Brain microvascular endothelial cell (primary cell): ENCODE results near the gene AKT2.
A peak's percentile ranks its signal among the peaks of the same experiment; 100 is the strongest.
"Not testable (repeated sequence)": the region's sequence is repeated elsewhere in the genome, so short reads cannot be mapped to it uniquely, and the experiment has no call there.

ENCODE experiments used
- DNase-seq: peaks from one replicate; pipeline ENCODE4 v3.0.0-alpha.2; 2020
- H3K27ac ChIP-seq: fragments of 250-450 bp; sonication (Bioruptor Pico); 2 replicates; pipeline ENCODE4 v1.5.1; 2020; ENCODE audit warnings: mild to moderate bottlenecking, moderate library complexity
- H3K27me3 ChIP-seq: fragments of 250-450 bp; sonication (Bioruptor Pico); replicated peaks from 2 replicates; pipeline ENCODE4 v1.5.1; 2020; ENCODE audit warnings: mild to moderate bottlenecking
- H3K36me3 ChIP-seq: fragments of 250-450 bp; sonication (Bioruptor Pico); replicated peaks from 2 replicates; pipeline ENCODE4 v1.5.1; 2020; ENCODE audit warnings: mild to moderate bottlenecking
- H3K4me3 ChIP-seq: 2 replicates; pipeline ENCODE4 v1.5.1; 2011; ENCODE audit warnings: low read depth, mild to moderate bottlenecking, control low read depth, low read length, moderate library complexity
- in situ Hi-C: cut with HindIII; loops from 2 replicates; pipeline ENCODE4 v1.10.0; 2017; ENCODE audit warnings: low sequenced_read_pairs, low pct_ligation_motif_present
- TF ChIP-seq, protein P1 (sequence below): IDR thresholded peaks from 2 replicates; pipeline ENCODE4 v1.5.1; 2011; ENCODE audit warnings: low read depth, mild to moderate bottlenecking, moderate library complexity, low read length, control low read depth, inconsistent platforms; ENCODE audit errors: missing control alignments

The AKT2 gene

DNA sequence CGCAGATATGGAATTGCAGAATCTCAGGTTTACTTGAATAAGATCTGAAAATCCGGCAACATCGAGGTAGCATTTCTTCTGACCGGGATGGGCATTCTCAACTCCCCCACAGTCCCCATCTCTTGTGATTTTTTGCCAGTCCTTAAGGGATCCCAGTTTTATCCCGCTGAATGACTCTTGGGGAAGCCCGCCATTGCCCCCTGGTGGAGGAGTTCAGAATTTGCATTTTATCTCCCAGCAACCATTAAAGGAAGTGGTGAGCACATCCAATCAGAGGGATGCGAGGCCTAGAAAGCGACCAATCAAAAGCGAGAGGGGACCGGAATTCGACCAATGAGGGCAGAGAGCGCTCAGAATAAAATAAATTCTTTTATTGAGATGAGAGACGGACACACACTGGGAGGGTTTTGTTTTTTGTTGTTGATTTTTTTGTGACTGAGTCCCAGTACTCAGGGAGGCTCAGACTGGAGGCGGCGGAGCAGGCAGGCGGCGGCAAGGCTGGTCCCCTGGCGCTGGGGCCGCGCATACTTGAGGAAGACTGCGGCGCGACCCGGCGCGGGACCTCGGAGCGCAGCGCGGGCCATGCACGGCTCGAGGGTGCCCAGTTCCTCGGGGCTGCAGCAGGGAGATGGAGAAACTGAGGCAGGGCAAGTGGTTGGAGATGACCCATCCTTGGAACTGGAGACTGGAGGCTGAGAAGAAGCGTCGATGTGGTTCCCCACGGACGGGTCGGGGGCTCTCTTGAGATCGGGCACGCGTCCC is 63.1 kb downstream of the AKT2 start:
- Histone ChIP-seq H3K27me3 (peaks cover 8% of the 10 kb centered on the region), H3K4me3 (no peak overlapping the region), H3K27ac (no peak overlapping the region), H3K36me3 (no peaks in the 10 kb centered on the region)
- in situ Hi-C loops: no loop called here
- TF ChIP-seq, protein P1, sequence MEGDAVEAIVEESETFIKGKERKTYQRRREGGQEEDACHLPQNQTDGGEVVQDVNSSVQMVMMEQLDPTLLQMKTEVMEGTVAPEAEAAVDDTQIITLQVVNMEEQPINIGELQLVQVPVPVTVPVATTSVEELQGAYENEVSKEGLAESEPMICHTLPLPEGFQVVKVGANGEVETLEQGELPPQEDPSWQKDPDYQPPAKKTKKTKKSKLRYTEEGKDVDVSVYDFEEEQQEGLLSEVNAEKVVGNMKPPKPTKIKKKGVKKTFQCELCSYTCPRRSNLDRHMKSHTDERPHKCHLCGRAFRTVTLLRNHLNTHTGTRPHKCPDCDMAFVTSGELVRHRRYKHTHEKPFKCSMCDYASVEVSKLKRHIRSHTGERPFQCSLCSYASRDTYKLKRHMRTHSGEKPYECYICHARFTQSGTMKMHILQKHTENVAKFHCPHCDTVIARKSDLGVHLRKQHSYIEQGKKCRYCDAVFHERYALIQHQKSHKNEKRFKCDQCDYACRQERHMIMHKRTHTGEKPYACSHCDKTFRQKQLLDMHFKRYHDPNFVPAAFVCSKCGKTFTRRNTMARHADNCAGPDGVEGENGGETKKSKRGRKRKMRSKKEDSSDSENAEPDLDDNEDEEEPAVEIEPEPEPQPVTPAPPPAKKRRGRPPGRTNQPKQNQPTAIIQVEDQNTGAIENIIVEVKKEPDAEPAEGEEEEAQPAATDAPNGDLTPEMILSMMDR: peak; percentile 93
- peak; percentile 92 for DNase-seq

DNA sequence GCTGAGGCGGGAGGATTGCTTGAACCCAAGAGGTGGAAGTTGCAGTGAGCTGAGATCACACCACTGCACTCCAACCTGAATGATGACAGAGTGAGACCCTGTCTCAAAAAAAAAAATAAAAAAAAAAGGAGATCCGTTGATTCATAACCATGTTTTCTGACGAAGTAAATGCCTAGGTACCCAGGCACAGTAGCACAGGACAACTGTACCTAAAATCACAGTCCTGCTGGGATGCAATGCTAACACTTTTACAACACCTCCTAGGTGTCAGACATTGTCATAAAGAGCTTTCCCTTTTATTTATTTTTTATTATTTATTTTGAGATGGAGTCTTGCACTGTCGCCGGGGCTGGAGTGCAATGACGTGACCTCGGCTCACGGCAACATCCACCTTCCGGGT is 64.5 kb downstream of the AKT2 start:
- peaks cover 18% of the 10 kb centered on the region for H3K27me3 ChIP-seq
- H3K27ac ChIP-seq: no peak overlapping the region
- H3K4me3 ChIP-seq: no peak overlapping the region
- H3K36me3 ChIP-seq: no peaks in the 10 kb centered on the region
- in situ Hi-C loops: no loop called here
- TF ChIP-seq, protein P1: no peak
- no peak for DNase-seq

DNA sequence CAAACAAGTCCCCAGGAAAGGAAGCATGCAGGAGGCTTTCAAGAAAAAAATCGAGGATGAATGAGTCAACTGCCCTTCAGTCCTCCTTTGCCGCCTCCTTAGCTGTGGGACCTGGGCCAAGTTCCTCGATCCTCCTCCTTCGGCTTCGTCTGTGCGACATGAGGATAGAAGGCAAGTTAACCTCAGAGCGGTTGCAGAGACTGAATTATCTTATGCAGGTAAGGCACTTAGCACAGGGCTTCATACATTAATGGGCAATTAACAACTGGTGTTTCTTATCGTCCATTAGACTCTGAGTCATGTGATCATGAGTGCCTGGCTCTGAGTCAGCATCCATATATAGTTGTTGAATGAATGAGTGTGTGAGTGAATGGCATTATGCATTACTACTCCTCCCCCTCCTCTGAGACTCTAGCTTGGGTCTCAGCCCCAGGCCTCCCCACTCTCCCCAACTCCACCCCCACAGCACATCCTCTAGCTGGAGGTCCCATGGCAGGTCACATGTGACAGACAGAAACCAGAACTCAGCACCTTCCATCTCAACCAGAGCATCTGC is 65.3 kb downstream of the AKT2 start:
- DNase-seq: peak; percentile 73
- Histone ChIP-seq H3K27me3 (peaks cover 18% of the 10 kb centered on the region), H3K27ac (no peak overlapping the region), H3K4me3 (peak overlapping the region; percentile 40), H3K36me3 (no peaks in the 10 kb centered on the region)
- TF ChIP-seq, protein P1: no peak
- in situ Hi-C loops: no loop called here

DNA sequence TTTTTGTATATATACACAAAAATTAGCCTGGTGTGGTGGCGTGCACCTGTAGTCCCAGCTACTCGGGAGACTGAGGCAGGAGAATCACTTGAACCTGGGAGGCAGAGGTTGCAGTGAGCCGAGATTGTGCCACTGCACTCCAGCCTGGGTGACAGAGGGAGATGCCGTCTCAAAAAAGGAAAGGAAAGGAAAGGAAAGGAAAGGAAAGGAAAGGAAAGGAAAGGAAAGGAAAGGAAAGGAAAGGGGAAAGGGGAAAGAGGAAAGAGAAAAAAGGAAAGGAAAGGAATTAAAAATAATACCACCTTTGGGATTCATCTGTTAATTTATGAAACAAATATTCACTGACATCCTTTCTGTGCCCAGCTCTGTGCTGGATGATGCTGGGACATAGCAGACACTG is 66.1 kb downstream of the AKT2 start:
- H3K27ac ChIP-seq, DNase-seq, H3K4me3 ChIP-seq, H3K36me3 ChIP-seq, in situ Hi-C loops: not testable (repeated sequence)
- H3K27me3 ChIP-seq: peaks cover 18% of the 10 kb centered on the region

DNA sequence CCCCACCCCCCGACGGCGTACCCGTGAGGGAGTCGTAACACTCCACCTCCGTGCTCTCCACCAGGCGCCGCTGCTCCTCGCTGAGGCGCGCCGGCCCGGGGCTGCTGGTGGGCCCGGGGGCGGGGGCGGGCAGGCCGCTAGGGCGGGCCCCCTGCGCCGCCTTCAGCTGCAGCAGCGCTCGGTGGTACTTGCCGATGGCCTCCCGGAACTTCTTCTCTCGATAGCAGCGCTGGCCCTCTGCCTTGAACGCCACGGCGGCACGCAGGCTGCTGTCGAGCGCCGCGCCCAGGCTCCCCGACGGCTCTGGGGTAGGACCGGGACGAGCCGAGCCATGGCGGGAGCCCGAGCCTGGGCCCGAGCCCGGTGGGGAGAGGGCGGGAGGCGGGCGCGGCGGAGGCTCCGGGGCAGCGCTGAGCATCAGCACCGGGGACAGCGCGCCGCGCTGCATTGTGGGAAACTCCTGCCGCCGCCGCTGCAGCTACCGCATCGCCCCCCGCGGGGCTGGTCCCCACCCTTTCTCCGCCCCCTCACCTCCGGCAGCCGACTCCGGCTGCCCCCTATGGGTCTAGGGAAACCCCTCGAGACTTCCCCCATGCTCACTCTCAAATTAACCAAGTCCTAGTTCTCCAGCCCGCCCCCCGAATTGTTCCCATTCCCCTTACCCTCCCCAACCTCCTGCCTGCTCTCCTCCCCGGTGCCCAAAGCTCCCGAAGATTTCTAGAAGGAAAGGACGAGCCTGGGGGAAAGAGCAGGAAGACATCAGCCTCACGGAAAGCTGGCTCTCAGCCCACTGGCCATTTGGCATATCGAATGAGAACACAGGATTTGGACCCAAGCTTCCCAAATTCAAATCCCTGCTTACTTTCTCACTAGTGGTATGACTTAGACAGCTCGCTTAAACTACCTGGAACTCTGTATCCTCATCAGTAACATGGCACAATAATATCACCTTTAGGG is 66.9 kb downstream of the AKT2 start, which contains the start of gene TTC9B:
TTC9B (minus strand) TSS at position 451 of the 957 bp plus-strand sequence; CDS start at position 448, 3 bp downstream.
- H3K27me3 ChIP-seq: peaks cover 18% of the 10 kb centered on the region

More for the DNA sequence above, 66.9 kb downstream of the AKT2 start, which contains the start of gene TTC9B:
- no peak within 1 kb of the TSS for H3K4me3 ChIP-seq
- TF ChIP-seq, protein P1: no peak
- in situ Hi-C loops: no loop called here
- no peak for DNase-seq
- no peaks in the 10 kb centered on the region for H3K36me3 ChIP-seq
- H3K27ac ChIP-seq: no peak within 1 kb of the TSS
